ENCODE measurements around the gene ZNF827. TPM values are rescaled to one million over a fixed set of nuclear protein-coding genes. Genes with fewer than 3 reads are reported as not detected.

The ZNF827 gene
- total RNA-seq, 1 experiment from 2014 or later = 5.3 TPM

DNA sequence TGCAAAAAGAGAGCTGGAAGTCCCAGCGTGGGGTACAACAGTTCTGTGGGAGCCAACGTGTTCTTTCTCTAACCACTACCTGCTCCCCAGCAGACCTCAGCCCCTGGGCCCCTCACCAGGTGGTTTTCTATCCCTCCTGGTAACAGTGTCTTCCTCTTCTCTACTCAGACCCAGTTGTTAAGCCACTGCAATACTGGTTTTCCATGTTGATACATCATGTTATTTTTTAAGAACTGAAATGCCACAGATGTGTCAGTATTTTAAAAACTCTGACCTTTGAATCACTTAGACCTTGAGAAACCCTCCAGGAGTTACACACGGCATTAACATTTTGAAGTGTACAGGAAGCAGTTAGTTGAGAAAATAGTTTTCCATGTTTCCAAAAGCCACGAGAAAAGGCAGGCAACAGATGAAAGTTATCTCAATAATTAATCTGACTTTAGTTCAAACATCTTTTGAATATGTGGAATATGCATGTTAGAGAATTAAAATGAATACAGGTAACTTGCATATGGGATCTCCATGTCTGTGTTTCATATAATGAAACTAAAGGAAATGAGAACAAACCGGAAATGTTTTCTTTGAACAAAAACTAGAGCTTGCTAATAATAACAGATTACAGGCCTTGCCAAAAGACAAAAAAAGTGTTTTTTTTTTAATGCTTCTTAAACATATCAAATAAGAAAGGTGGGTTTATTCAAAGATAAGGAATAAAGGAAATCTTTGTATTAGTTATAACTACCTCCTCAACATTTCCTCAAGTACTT lies 108.8 kb downstream of the ZNF827 start:
- H3K36me3 ChIP-seq (ENCODE audit: control insufficient read depth, insufficient read depth, low read length) = no peaks in the 10 kb centered on the region
- intact Hi-C loops (cut with micrococcal nuclease; ENCODE audit: unreplicated experiment) = no loop called here
- no peaks in the 10 kb centered on the region for H3K4me1 ChIP-seq
- Mint-ChIP-seq H3K9me3 (ENCODE audit: unreplicated experiment) (no peaks in the 10 kb centered on the region), H3K36me3 (ENCODE audit: insufficient read depth, unreplicated experiment) (no peaks in the 10 kb centered on the region), H3K4me1 (ENCODE audit: low read depth, unreplicated experiment) (no peaks in the 10 kb centered on the region), H3K27ac (ENCODE audit: unreplicated experiment) (no peak overlapping the region), H3K4me3 (ENCODE audit: unreplicated experiment) (no peak overlapping the region), H3K27me3 (ENCODE audit: insufficient read depth, unreplicated experiment) (no peaks in the 10 kb centered on the region)
- TF ChIP-seq CTCF (IDR thresholded peaks at IDR 0.05; ENCODE audit: insufficient read depth in 1 of 2, low read depth in 1 of 2, low read length in 1 of 2, severe bottlenecking in 1 of 2, unreplicated experiment in 1 of 2) = no peak
- ChIA-PET POLR2A (no interaction called here), CTCF (no interaction called here)
- no peak for DNase-seq
- no peaks in the 10 kb centered on the region for H3K9me3 ChIP-seq
- no peaks in the 10 kb centered on the region for H3K27me3 ChIP-seq (replicated peaks; ENCODE audit: control insufficient read depth, insufficient read depth, low read length)
- H3K4me3 ChIP-seq (ENCODE audit: low read depth, low read length) = no peak overlapping the region
- no TSS peak for BruUV-seq (replicated peaks)

- H3K27ac Mint-ChIP-seq (ENCODE audit: unreplicated experiment) = no peak overlapping the region
- ChIA-PET CTCF (no interaction called here), POLR2A (no interaction called here)
- no peaks in the 10 kb centered on the region for H3K27me3 Mint-ChIP-seq (ENCODE audit: insufficient read depth, unreplicated experiment)
- no peak overlapping the region for H3K4me3 Mint-ChIP-seq (ENCODE audit: unreplicated experiment)
- no peaks in the 10 kb centered on the region for H3K9me3 Mint-ChIP-seq (ENCODE audit: unreplicated experiment)
- TF ChIP-seq CTCF (IDR thresholded peaks at IDR 0.05; ENCODE audit: insufficient read depth in 1 of 2, low read depth in 1 of 2, low read length in 1 of 2, severe bottlenecking in 1 of 2, unreplicated experiment in 1 of 2) = no peak
- BruUV-seq (replicated peaks) = no TSS peak
- Histone ChIP-seq H3K4me1 (no peaks in the 10 kb centered on the region), H3K9me3 (no peaks in the 10 kb centered on the region), H3K36me3 (ENCODE audit: control insufficient read depth, insufficient read depth, low read length) (no peaks in the 10 kb centered on the region), H3K27me3 (replicated peaks; ENCODE audit: control insufficient read depth, insufficient read depth, low read length) (no peaks in the 10 kb centered on the region), H3K4me3 (ENCODE audit: low read depth, low read length) (no peak overlapping the region)
- no peak for DNase-seq
- H3K4me1 Mint-ChIP-seq (ENCODE audit: low read depth, unreplicated experiment) = no peaks in the 10 kb centered on the region
- intact Hi-C loops (cut with micrococcal nuclease; ENCODE audit: unreplicated experiment) = no loop called here
- H3K36me3 Mint-ChIP-seq (ENCODE audit: insufficient read depth, unreplicated experiment) = no peaks in the 10 kb centered on the region
Measured at GRCh38 chr4:145828802-145829485, 109.7 kb downstream of the ZNF827 start.

- POLR2A ChIA-PET = no interaction called here
- Histone ChIP-seq H3K27me3 (replicated peaks; ENCODE audit: control insufficient read depth, insufficient read depth, low read length) (no peaks in the 10 kb centered on the region), H3K9me3 (no peaks in the 10 kb centered on the region), H3K36me3 (ENCODE audit: control insufficient read depth, insufficient read depth, low read length) (no peaks in the 10 kb centered on the region), H3K4me3 (ENCODE audit: low read depth, low read length) (no peak overlapping the region), H3K4me1 (no peaks in the 10 kb centered on the region)
- no TSS peak for BruUV-seq (replicated peaks)
- intact Hi-C loops (cut with micrococcal nuclease; ENCODE audit: unreplicated experiment) = no loop called here
- TF ChIP-seq CTCF (IDR thresholded peaks at IDR 0.05; ENCODE audit: insufficient read depth in 1 of 2, low read depth in 1 of 2, low read length in 1 of 2, severe bottlenecking in 1 of 2, unreplicated experiment in 1 of 2) = no peak
- H3K4me3 Mint-ChIP-seq (ENCODE audit: unreplicated experiment) = no peak overlapping the region
- CTCF ChIA-PET = no interaction called here
- no peaks in the 10 kb centered on the region for H3K4me1 Mint-ChIP-seq (ENCODE audit: low read depth, unreplicated experiment)
- H3K27me3 Mint-ChIP-seq (ENCODE audit: insufficient read depth, unreplicated experiment) = no peaks in the 10 kb centered on the region
- H3K27ac Mint-ChIP-seq (ENCODE audit: unreplicated experiment) = no peak overlapping the region
- no peaks in the 10 kb centered on the region for H3K9me3 Mint-ChIP-seq (ENCODE audit: unreplicated experiment)
- DNase-seq = no peak
- no peaks in the 10 kb centered on the region for H3K36me3 Mint-ChIP-seq (ENCODE audit: insufficient read depth, unreplicated experiment)
Measured at GRCh38 chr4:145827885-145828284, 110.7 kb downstream of the ZNF827 start.
